A673 (cell line): ENCODE data around the gene CARD11.

Experiments
- CTCF ChIP-seq: fragments of 300-800, 200-600 bp; sonication (generic); conservative IDR thresholded peaks from 2 replicates; pipeline ENCODE4 v1.5.1; 2017; ENCODE audit warnings: low read depth, mild to moderate bottlenecking, antibody characterized with exemption, low read length, moderate library complexity, mixed read lengths
- EZH2 ChIP-seq: fragments of 200-600 bp; sonication (generic); IDR thresholded peaks from 2 replicates; pipeline ENCODE4 v1.6.1; 2017; ENCODE audit warnings: borderline replicate concordance, low read depth, mild to moderate bottlenecking, mixed read lengths, antibody characterized with exemption, low read length; ENCODE audit not compliant: poor library complexity, severe bottlenecking

DNA sequence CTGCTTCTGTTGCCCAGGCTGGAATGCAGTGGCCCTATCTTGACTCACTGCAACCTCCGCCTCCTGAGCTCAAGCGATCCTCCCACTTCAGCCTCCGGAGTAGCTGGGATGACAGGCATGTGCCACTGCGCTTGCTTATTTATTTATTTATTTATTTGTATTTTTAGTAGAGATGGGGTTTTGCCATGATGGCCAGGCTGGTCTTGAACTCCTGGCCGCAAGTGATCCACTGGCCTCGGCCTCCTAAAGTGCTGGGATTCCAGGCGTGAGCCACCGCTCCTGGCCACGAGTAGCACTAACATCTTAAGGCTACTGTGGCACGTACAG lies 70.9 kb downstream of the CARD11 start:
- TF ChIP-seq CTCF, result no peak
- no peak for TF ChIP-seq EZH2
